Tibial artery (tissue), 4 donors: ENCODE results near the gene SSC5D.

Source experiments
- DNase-seq, 2 donors: peaks; one replicate each; pipeline ENCODE4 v3.0.0-alpha.2; 2019
- H3K27ac ChIP-seq, 2 donors: fragments of 200-600 bp; sonication (generic) in 1 of 2; 1 replicate in 1 of 2; 2 replicates in 1 of 2; pipeline ENCODE4 v1.5.1; 2018 to 2019; ENCODE audit warnings: mild to moderate bottlenecking in 1 of 2
- H3K27me3 ChIP-seq, 2 donors: fragments of 200-600 bp; sonication (generic) in 1 of 2; one replicate each; pipeline versions ENCODE4 v1.5.1 to v1.6.0; 2016 to 2019
- H3K36me3 ChIP-seq, 3 donors: fragments of 200-600 bp; sonication (generic) in 2 of 3; one replicate each; pipeline ENCODE4 v1.5.1; 2016 to 2019; ENCODE audit warnings: mild to moderate bottlenecking in 2 of 3
- H3K4me1 ChIP-seq, 4 donors: fragments of 200-600 bp; sonication (generic) in 2 of 4; 1 replicate in 3 of 4; 2 replicates in 1 of 4; pipeline ENCODE4 v1.5.1; 2016 to 2019
- H3K4me3 ChIP-seq, 2 donors: fragments of 200-600 bp; sonication (generic) in 1 of 2; 1 replicate in 1 of 2; 2 replicates in 1 of 2; pipeline ENCODE4 v1.5.1; 2018 to 2019; ENCODE audit warnings: mild to moderate bottlenecking in 2 of 2
- H3K9me3 ChIP-seq, 3 donors: fragments of 200-600 bp; sonication (generic) in 1 of 3; one replicate each; pipeline ENCODE4 v1.5.1; 2016 to 2019
- intact Hi-C: fragments of 100-400 bp; cut with DNase I; formaldehyde crosslinking; loops from one replicate; pipeline ENCODE4 v1.15.0; 2023; ENCODE audit warnings: low total_unique reads
- TF ChIP-seq, protein P1 (sequence below), 2 experiments: fragments of 200-600 bp in 1 of 2; fragments of 450-650 bp in 1 of 2; IDR thresholded peaks; one replicate each; pipeline ENCODE4 v1.5.1; 2017 to 2019; ENCODE audit warnings: antibody characterized with exemption in 2 of 2, mild to moderate bottlenecking in 1 of 2, moderate library complexity in 1 of 2

SSC5D gene

DNA sequence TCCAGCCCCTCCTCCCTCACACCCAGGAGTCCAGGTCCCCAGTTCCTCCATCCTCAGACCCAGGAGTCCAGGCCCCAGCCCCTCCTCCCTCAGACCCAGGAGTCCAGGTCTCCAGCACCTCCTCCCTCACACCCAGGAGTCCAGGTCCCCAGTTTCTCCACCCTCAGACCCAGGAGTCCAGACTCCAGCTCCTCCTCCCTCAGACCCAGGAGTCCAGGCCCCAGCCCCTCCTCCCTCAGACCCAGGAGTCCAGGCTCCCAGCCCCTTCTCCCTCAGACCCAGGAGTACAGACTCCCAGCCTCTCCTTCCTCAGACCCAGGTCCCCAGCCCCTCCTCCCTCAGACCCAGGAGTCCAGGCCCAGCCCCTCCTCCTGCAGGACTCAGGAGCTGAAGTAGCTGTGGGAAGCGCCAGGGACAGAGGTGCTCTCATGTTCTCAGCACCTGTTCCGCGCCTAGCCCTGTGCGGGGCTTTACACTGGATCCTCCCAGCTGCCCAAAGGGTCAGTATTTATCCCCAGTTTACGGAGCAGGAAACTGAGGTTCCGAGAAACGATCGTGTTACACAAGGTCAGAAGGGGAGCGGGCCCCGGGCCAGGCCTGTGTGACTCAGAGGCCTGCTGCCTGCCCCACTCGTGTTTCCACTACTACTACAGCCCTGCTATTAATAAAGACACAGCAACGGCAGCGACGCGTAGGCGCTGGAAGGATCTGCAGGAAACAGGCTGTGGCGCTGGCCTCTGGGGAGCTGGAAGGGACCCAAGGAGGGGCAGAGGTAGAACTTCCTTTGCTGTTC lies 58.8 kb downstream of the SSC5D start:
- DNase-seq = peak; percentile 69 to 86
- Histone ChIP-seq H3K4me3 (no peak overlapping the region), H3K27me3 (peaks cover 0 to 59% of the 10 kb centered on the region in 2 donors), H3K4me1 (peaks cover 0 to 37% (median 23%) of the 10 kb centered on the region in 4 donors), H3K9me3 (no peaks in the 10 kb centered on the region), H3K27ac (peak overlapping the region; percentile 33 to 37), H3K36me3 (no peaks in the 10 kb centered on the region)
- TF ChIP-seq, protein P1, sequence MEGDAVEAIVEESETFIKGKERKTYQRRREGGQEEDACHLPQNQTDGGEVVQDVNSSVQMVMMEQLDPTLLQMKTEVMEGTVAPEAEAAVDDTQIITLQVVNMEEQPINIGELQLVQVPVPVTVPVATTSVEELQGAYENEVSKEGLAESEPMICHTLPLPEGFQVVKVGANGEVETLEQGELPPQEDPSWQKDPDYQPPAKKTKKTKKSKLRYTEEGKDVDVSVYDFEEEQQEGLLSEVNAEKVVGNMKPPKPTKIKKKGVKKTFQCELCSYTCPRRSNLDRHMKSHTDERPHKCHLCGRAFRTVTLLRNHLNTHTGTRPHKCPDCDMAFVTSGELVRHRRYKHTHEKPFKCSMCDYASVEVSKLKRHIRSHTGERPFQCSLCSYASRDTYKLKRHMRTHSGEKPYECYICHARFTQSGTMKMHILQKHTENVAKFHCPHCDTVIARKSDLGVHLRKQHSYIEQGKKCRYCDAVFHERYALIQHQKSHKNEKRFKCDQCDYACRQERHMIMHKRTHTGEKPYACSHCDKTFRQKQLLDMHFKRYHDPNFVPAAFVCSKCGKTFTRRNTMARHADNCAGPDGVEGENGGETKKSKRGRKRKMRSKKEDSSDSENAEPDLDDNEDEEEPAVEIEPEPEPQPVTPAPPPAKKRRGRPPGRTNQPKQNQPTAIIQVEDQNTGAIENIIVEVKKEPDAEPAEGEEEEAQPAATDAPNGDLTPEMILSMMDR (IDR thresholded peaks at IDR 0.05) = no peak
- intact Hi-C loops = no loop called here

DNA sequence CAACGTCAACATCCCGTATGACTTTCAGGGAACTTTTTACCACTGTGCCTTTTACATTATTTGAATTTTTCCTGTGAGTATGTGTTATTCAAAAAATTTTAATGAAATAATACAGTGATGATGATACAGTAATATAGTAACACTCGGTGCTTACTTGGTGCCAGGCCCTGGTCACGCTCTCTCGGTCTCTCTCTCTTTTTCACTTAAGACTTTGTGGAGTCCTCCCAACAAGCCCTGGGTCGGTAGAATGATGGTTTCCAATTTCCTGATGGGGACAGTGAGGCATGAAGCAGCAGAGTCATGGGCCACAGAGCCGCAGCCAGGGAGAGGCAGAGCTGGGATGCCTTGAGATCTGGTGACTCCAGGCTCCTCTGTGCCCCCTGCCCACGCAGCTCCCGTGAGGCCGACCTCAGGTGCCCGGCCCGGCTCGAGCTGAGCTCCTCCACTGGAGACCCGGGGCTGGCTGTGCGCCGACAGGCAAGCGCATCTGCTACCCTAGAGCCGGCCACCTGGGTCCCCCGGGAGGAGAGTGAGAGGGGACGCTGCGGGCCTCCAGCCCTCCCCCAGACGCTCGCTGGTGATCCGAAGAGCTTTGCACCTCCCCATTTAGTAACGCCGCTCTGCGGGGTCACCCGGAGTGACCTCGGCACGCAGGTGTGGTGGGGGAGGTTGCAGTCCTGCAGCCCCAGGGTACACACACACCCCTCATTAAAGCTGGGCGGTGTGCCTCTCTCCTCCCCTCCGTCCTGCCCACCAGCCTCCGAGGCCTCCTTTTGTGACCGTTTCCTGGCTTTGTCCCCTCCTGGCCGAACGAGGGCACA lies 61.5 kb downstream of the SSC5D start:
- no peak for DNase-seq
- Histone ChIP-seq H3K36me3 (no peaks in the 10 kb centered on the region), H3K9me3 (no peaks in the 10 kb centered on the region), H3K4me1 (peaks cover 0 to 37% (median 25%) of the 10 kb centered on the region in 4 donors), H3K27ac (peak overlapping the region in 1 of 2 donors; percentile 4), H3K27me3 (peaks cover 0 to 70% of the 10 kb centered on the region in 2 donors), H3K4me3 (peak overlapping the region; percentile 7 to 20)
- intact Hi-C loops = no loop called here
- TF ChIP-seq, protein P1 (IDR thresholded peaks at IDR 0.05) = no peak

DNA sequence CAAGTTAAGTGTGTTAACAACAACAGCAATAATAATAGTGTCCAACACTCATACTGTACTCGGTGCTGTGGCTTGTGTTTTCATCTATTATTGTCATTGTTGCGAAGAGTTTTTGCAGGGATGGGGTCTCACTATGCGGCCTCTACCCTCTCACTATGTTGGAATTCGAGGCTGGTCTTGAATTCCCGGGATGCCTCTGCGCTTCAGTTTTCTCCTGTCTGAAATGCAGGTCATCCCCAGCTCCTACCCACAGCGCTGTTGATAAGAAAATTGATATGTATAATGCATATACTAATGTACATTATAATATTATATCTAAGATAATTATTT lies 62.0 kb downstream of the SSC5D start:
- no peaks in the 10 kb centered on the region for H3K36me3 ChIP-seq
- peaks cover 0 to 70% of the 10 kb centered on the region in 2 donors for H3K27me3 ChIP-seq
- TF ChIP-seq, protein P1 (IDR thresholded peaks at IDR 0.05) = no peak
- H3K4me3 ChIP-seq = no peak overlapping the region
- no peak for DNase-seq
- intact Hi-C loops = no loop called here
- H3K27ac ChIP-seq = no peak overlapping the region
- no peaks in the 10 kb centered on the region for H3K9me3 ChIP-seq
- H3K4me1 ChIP-seq = peaks cover 0 to 37% (median 25%) of the 10 kb centered on the region in 4 donors

DNA sequence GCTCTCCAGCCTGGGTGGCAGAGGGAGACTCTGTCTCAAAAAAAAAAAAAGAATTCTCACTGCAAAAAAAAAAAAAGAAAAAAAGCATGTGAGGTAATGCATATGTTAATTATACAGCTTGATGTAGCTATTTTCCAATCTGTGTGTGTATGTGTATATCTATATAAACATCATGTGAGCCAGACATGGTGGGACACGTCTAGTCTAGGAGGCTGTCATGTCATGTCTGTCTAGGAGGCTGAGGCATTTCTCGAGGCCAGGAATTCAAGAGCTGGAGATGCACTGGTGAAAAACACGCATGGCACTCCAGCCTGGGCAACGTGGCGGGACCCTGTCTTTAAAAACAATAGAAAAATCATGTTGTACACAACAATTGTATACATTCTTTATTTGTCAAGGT lies 64.0 kb downstream of the SSC5D start:
- no peak for DNase-seq

DNA sequence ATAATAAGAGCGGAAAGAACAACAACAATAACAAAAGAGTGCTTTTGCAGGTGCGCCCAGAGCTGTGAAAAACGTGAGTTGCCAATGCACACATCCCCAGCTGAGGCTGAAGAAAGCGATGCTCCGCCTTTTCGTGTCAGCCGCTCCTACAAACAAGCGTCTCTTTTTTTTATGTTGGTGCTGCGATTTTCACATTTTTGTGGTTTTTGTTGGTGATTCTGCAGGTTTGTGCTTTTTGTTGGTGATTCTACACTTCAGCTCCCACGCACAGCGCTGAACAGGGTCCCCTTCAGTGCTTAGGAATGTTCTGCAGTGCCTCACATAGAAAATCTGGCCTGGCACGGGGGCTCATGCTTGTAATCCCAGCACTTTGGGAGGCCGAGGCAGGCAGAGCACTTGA lies 64.4 kb downstream of the SSC5D start:
- H3K27ac ChIP-seq = no peak overlapping the region
- H3K4me1 ChIP-seq = peaks cover 0 to 18% (median 14%) of the 10 kb centered on the region in 4 donors
- intact Hi-C loops = no loop called here
- no peaks in the 10 kb centered on the region for H3K36me3 ChIP-seq
- no peak for DNase-seq
- no peak overlapping the region for H3K4me3 ChIP-seq
- H3K27me3 ChIP-seq = peaks cover 0 to 52% of the 10 kb centered on the region in 2 donors
- H3K9me3 ChIP-seq = no peaks in the 10 kb centered on the region
- TF ChIP-seq, protein P1 (IDR thresholded peaks at IDR 0.05) = no peak

More for the DNA sequence above, 64.0 kb downstream of the SSC5D start:
- intact Hi-C loops = no loop called here
- Histone ChIP-seq H3K9me3 (no peaks in the 10 kb centered on the region), H3K27ac (no peak overlapping the region), H3K27me3 (peaks cover 0 to 55% of the 10 kb centered on the region in 2 donors), H3K4me1 (peaks cover 0 to 22% (median 18%) of the 10 kb centered on the region in 4 donors), H3K36me3 (no peaks in the 10 kb centered on the region), H3K4me3 (no peak overlapping the region)
- TF ChIP-seq, protein P1 (IDR thresholded peaks at IDR 0.05) = no peak
